GM23248 (cell line): ENCODE results near the gene NAA50. TPM values are rescaled to one million over a fixed set of nuclear protein-coding genes. Genes with fewer than 3 reads are reported as not detected.

Experiments
- DNase-seq: peaks from one replicate; pipeline ENCODE4 v3.0.0-alpha.2; 2015
- H2AFZ ChIP-seq: fragments of 200-600 bp; sonication (generic); 2 replicates; pipeline ENCODE4 v1.6.1; 2016; ENCODE audit warnings: antibody characterized with exemption
- H3F3A ChIP-seq: fragments of 200-600 bp; sonication (generic); 2 replicates; pipeline ENCODE4 v1.6.1; 2016; ENCODE audit warnings: mild to moderate bottlenecking, antibody characterized with exemption, mixed run types; ENCODE audit not compliant: insufficient read depth
- H3K27ac ChIP-seq: fragments of 200-600 bp; sonication (generic); 2 replicates; pipeline ENCODE4 v1.5.1; 2016; ENCODE audit warnings: mild to moderate bottlenecking
- H3K27me3 ChIP-seq: fragments of 200-600 bp; sonication (generic); replicated peaks from 2 replicates; pipeline ENCODE4 v1.6.1; 2016; ENCODE audit warnings: mild to moderate bottlenecking; ENCODE audit not compliant: insufficient read depth
- H3K36me3 ChIP-seq: fragments of 200-600 bp; sonication (generic); 2 replicates; pipeline ENCODE4 v1.6.1; 2016; ENCODE audit warnings: low read depth, mild to moderate bottlenecking
- H3K4me1 ChIP-seq: fragments of 200-600 bp; sonication (generic); 2 replicates; pipeline ENCODE4 v1.6.1; 2016; ENCODE audit warnings: mild to moderate bottlenecking; ENCODE audit not compliant: insufficient read depth
- H3K4me2 ChIP-seq: fragments of 200-600 bp; sonication (generic); one replicate; pipeline ENCODE4 v1.6.1; 2016; ENCODE audit warnings: mild to moderate bottlenecking; ENCODE audit not compliant: unreplicated experiment
- H3K4me3 ChIP-seq: fragments of 200-600 bp; sonication (generic); 2 replicates; pipeline ENCODE4 v1.5.1; 2016; ENCODE audit warnings: mild to moderate bottlenecking
- H3K79me2 ChIP-seq: fragments of 200-600 bp; sonication (generic); 2 replicates; pipeline ENCODE4 v1.6.1; 2016; ENCODE audit warnings: mild to moderate bottlenecking; ENCODE audit not compliant: insufficient read depth
- H3K9ac ChIP-seq: fragments of 200-600 bp; sonication (generic); 2 replicates; pipeline ENCODE4 v1.6.1; 2016; ENCODE audit warnings: mild to moderate bottlenecking
- H3K9me2 ChIP-seq: fragments of 200-600 bp; sonication (generic); 2 replicates; pipeline ENCODE4 v1.6.1; 2016; ENCODE audit warnings: mixed run types, mild to moderate bottlenecking, moderate library complexity; ENCODE audit not compliant: insufficient read depth
- H3K9me3 ChIP-seq: fragments of 200-600 bp; sonication (generic); one replicate; pipeline ENCODE4 v1.6.1; 2017; ENCODE audit warnings: low read depth
- H4K20me1 ChIP-seq: fragments of 200-600 bp; sonication (generic); 2 replicates; pipeline ENCODE4 v1.6.0; 2016; ENCODE audit not compliant: insufficient read depth
- EZH2 ChIP-seq: fragments of 200-600 bp; sonication (generic); IDR thresholded peaks from 2 replicates; pipeline ENCODE4 v1.6.1; 2018; ENCODE audit warnings: antibody characterized with exemption, mild to moderate bottlenecking; ENCODE audit not compliant: insufficient read depth, poor library complexity, severe bottlenecking
- EZH2phosphoT487 ChIP-seq: fragments of 200-600 bp; sonication (generic); IDR thresholded peaks from 2 replicates; pipeline ENCODE4 v1.6.1; 2018; ENCODE audit warnings: antibody characterized with exemption, moderate library complexity, mild to moderate bottlenecking, low read depth; ENCODE audit not compliant: insufficient read depth
- WGBS, 2 experiments: methylation state at CpG; one replicate each; pipeline ENCODE4 v1.1.6; 2015 to 2017; ENCODE audit warnings: low lambda C conversion rate in 2 of 2, low coverage in 1 of 2; ENCODE audit errors: missing lambda C conversion rate in 2 of 2; 5-methylcytosine and 5-hydroxymethylcytosine counted together
- in situ Hi-C: fragments of 300-500 bp; cut with MboI; formaldehyde crosslinking; loops from 2 replicates; pipeline ENCODE4 v1.15.0; 2020
- polyA plus RNA-seq: library from polyadenylated mRNA; unstranded; fragments of >200 nt; fragmentation: Nextera tagmentation; extraction: Ambion mirVana; gene quantifications from 2 replicates; pipeline ENCODE4 v1.2.1, GENCODE V29; 2016
- total RNA-seq: library from RNA; depleted of rRNA; stranded (reverse); fragments of >200 nt; shearing (Covaris generic); gene quantifications from 2 replicates; pipeline ENCODE4 v1.2.3, GENCODE V29; 2014

Gene NAA50
- total and polyA plus RNA-seq, 2 experiments from 2014 or later: 154 to 160 TPM

DNA sequence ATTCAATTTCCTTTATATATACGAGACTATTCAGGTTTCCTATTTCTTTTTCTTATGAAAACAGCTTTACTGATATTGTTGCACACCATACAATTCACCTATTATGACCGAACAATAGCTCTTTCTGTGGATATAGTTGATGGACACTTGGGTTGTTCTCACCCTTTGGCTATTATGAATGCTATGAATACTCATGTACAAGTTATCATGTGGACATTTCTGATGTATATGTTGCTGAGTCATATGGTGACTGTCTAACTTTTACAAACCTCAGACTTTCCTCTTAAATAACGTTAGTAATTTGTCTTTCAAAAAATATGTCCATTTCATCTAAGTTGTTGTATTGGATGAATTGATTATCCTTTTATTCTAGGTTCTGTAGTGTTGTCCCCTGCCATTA, 33.9 kb downstream of the NAA50 start:
- Histone ChIP-seq H3K4me3 (no peak overlapping the region), H3K79me2 (no peaks in the 10 kb centered on the region), H4K20me1 (no peaks in the 10 kb centered on the region), H3K4me2 (no peak overlapping the region), H3K4me1 (no peaks in the 10 kb centered on the region), H3K27me3 (no peaks in the 10 kb centered on the region), H3K9me3 (no peaks in the 10 kb centered on the region), H3K9me2 (no peaks in the 10 kb centered on the region), H3F3A (peaks cover 26% of the 10 kb centered on the region), H3K36me3 (peaks cover 7% of the 10 kb centered on the region; the same call in 1 of the 2 replicates), H2AFZ (no peak overlapping the region), H3K27ac (no peak overlapping the region), H3K9ac (no peak overlapping the region)
- WGBS, 2 experiments: 59 to 67% methylated on average over 3 of the region's 3 CpGs
- no peak for DNase-seq
- TF ChIP-seq EZH2: no peak
- no peak for TF ChIP-seq EZH2phosphoT487
- in situ Hi-C loops: no loop called here

DNA sequence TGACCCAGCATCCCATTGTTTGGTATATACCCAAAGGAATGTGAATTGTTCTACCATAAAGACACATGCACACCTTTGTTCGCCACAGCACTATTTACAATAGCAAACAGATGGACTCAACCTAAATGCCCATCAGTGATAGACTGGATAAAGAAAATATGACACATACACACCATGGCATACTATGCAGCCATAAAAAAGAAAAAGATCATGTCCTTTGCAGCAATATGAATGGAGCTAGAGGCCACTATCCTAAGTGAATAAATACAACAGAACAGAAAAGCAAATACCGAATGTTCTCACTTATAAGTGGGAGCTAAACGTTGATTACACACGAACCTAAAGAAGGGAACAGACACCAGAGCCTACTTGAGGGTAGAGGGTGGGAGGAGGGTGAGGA, 38.2 kb downstream of the NAA50 start:
- H3K4me2 ChIP-seq: no peak overlapping the region
- H3K9me2 ChIP-seq: no peaks in the 10 kb centered on the region
- TF ChIP-seq EZH2 (no peak), EZH2phosphoT487 (no peak)
- no peaks in the 10 kb centered on the region for H3K36me3 ChIP-seq
- H2AFZ ChIP-seq: no peak overlapping the region
- H3K4me3 ChIP-seq: no peak overlapping the region
- H3K9ac ChIP-seq: no peak overlapping the region
- 88 to 92% methylated on average over 4 of the region's 4 CpGs for WGBS, 2 experiments
- peaks cover 9% of the 10 kb centered on the region; the same call in 1 of the 2 replicates for H3F3A ChIP-seq
- no peaks in the 10 kb centered on the region for H3K4me1 ChIP-seq
- in situ Hi-C loops: no loop called here
- no peak overlapping the region for H3K27ac ChIP-seq
- DNase-seq: no peak
- no peaks in the 10 kb centered on the region for H4K20me1 ChIP-seq
- H3K79me2 ChIP-seq: no peaks in the 10 kb centered on the region
- no peaks in the 10 kb centered on the region for H3K27me3 ChIP-seq
- no peaks in the 10 kb centered on the region for H3K9me3 ChIP-seq

DNA sequence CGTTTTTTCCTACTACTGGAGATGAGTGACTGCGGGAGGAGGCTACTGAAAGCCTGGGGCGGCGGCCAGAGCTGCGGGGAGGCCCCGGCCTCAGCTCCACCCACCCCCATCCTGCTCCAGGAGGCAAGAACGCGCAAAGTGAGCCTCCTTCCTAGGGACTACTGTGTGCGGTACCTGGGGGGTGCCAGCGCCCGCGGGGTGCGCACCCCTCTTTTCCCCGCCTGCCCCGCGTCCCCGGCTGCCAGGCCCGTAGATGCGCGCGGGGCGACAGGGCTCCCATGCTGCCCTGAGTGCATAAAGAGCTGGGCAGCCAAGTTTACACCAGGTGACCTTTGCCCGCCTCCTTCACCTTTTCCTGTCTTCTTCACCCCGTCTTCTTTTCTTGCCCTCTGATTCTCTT, 47.1 kb downstream of the NAA50 start:
- Histone ChIP-seq H3F3A (peaks cover 14% of the 10 kb centered on the region), H3K27me3 (no peaks in the 10 kb centered on the region), H3K36me3 (no peaks in the 10 kb centered on the region), H2AFZ (peak overlapping the region; percentile 99), H3K27ac (0 out of 2 replicates have a peak overlapping the region, but pooled peaks have one; percentile 4), H3K9ac (peak overlapping the region; percentile 48), H3K4me2 (peak overlapping the region; percentile 87), H4K20me1 (no peaks in the 10 kb centered on the region), H3K4me1 (peaks cover 15% of the 10 kb centered on the region; the same call in 1 of the 2 replicates), H3K79me2 (peaks cover 20% of the 10 kb centered on the region), H3K9me3 (no peaks in the 10 kb centered on the region), H3K4me3 (peak overlapping the region; percentile 60), H3K9me2 (no peaks in the 10 kb centered on the region)
- 6 to 10% methylated on average over 18 to 24 of the region's 24 CpGs for WGBS, 2 experiments
- in situ Hi-C loops: no loop called here
- peak; percentile 57 for DNase-seq
- TF ChIP-seq EZH2 (no peak), EZH2phosphoT487 (no peak)

DNA sequence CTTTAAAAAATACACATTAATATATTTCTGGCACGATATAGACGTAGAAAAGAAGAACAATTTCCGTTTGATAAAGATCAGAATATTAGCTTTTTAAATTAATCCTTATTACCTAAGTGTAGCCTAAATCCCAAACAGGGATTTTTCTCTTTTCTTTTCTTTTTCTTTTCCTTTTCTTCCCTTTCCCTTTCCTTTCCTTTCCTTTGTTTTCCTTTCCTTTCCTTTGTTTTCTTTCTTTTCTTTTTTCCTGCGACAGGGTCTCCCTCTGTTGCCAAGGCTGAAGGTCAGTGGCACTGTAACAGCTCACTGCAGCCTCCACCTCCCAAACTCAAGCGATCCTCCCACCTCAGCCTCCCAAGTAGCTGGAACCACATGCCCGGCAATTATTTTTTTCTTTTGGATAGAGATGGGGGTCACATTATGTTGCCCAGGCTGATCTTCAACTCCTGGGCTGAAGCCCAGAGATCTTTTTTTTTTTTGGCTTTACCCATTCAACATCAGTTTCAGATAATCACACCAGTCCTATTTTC, 47.8 kb downstream of the NAA50 start:
- 0 out of 2 replicates have a peak overlapping the region, but pooled peaks have one; percentile 4 for H3K27ac ChIP-seq
- H3K79me2 ChIP-seq: peaks cover 27% of the 10 kb centered on the region
- no peak for TF ChIP-seq EZH2phosphoT487
- TF ChIP-seq EZH2: no peak
- no peaks in the 10 kb centered on the region for H4K20me1 ChIP-seq
- 43 to 45% methylated on average over 6 of the region's 6 CpGs for WGBS, 2 experiments
- peak overlapping the region; percentile 87 for H3K4me3 ChIP-seq
- peak overlapping the region; percentile 99 for H2AFZ ChIP-seq
- no peaks in the 10 kb centered on the region for H3K36me3 ChIP-seq
- in situ Hi-C loops: no loop called here
- H3K4me2 ChIP-seq: peak overlapping the region; percentile 87
- peaks cover 15% of the 10 kb centered on the region; the same call in 1 of the 2 replicates for H3K4me1 ChIP-seq
- H3K27me3 ChIP-seq: no peaks in the 10 kb centered on the region
- H3K9ac ChIP-seq: peak overlapping the region; percentile 77; the same call in 1 of the 2 replicates
- peaks cover 14% of the 10 kb centered on the region for H3F3A ChIP-seq
- no peaks in the 10 kb centered on the region for H3K9me3 ChIP-seq
- DNase-seq: no peak
- H3K9me2 ChIP-seq: no peaks in the 10 kb centered on the region
